Measurements from ENCODE around the gene EEF1G.

The EEF1G gene

GRCh38 chr11:62599069-62599696 lies 25.5 kb upstream of the EEF1G start (continued):
- TF ChIP-seq ZNF692 (tag by site-specific recombination; IDR thresholded peaks at IDR 0.05) = no peak
- TF ChIP-seq ZNF132 (tag by site-specific recombination; IDR thresholded peaks at IDR 0.05; ENCODE audit: borderline replicate concordance) = no peak
- TF ChIP-seq ZNF660 (tag by site-specific recombination; IDR thresholded peaks at IDR 0.05) = peak; percentile 82
- TF ChIP-seq, protein P1, sequence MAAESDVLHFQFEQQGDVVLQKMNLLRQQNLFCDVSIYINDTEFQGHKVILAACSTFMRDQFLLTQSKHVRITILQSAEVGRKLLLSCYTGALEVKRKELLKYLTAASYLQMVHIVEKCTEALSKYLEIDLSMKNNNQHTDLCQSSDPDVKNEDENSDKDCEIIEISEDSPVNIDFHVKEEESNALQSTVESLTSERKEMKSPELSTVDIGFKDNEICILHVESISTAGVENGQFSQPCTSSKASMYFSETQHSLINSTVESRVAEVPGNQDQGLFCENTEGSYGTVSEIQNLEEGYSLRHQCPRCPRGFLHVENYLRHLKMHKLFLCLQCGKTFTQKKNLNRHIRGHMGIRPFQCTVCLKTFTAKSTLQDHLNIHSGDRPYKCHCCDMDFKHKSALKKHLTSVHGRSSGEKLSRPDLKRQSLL (tag by site-specific recombination; IDR thresholded peaks at IDR 0.05) = no peak
- no peak for TF ChIP-seq TSHZ1 (tag by site-specific recombination; IDR thresholded peaks at IDR 0.05; ENCODE audit: borderline replicate concordance)
- no peak for TF ChIP-seq ZNF37A (tag by site-specific recombination; IDR thresholded peaks at IDR 0.05)
- no peak for TF ChIP-seq ZNF645 (tag by site-specific recombination; IDR thresholded peaks at IDR 0.05)
- no peak for TF ChIP-seq ZNF311 (tag by site-specific recombination; IDR thresholded peaks at IDR 0.05; ENCODE audit: borderline replicate concordance)
- TF ChIP-seq ZNF391 (tag by site-specific recombination; IDR thresholded peaks at IDR 0.05; ENCODE audit: borderline replicate concordance, low read depth) = no peak
- peak; percentile 87 for TF ChIP-seq PRDM1 (tag by site-specific recombination; IDR thresholded peaks at IDR 0.05)
- TF ChIP-seq ZFHX2 (tag by site-specific recombination; conservative IDR thresholded peaks at IDR 0.05) = 0 out of 2 replicates have a peak, but pooled peaks have one; percentile 7
- TF ChIP-seq, protein P2, sequence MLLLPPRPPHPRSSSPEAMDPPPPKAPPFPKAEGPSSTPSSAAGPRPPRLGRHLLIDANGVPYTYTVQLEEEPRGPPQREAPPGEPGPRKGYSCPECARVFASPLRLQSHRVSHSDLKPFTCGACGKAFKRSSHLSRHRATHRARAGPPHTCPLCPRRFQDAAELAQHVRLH (tag by site-specific recombination; IDR thresholded peaks at IDR 0.05) = 0 out of 2 replicates have a peak, but pooled peaks have one; percentile 41
- TF ChIP-seq ZIC2 (tag by site-specific recombination; IDR thresholded peaks at IDR 0.05) = no peak
- no peak for TF ChIP-seq ZNF843 (tag by site-specific recombination; IDR thresholded peaks at IDR 0.05)
- no peak for TF ChIP-seq SCRT2 (tag by site-specific recombination; IDR thresholded peaks at IDR 0.05)
- no peak for TF ChIP-seq ZNF292 (tag by site-specific recombination; IDR thresholded peaks at IDR 0.05; ENCODE audit: borderline replicate concordance, low read depth)
- no peak for TF ChIP-seq GFI1B (tag by site-specific recombination; IDR thresholded peaks at IDR 0.05)
- TF ChIP-seq MYNN (tag by site-specific recombination; IDR thresholded peaks at IDR 0.05; ENCODE audit: borderline replicate concordance) = no peak
- TF ChIP-seq ZSCAN5A (tag by site-specific recombination; IDR thresholded peaks at IDR 0.05) = no peak
- TF ChIP-seq ZFP69B (tag by site-specific recombination; IDR thresholded peaks at IDR 0.05) = no peak; the same call in 1 of the 2 replicates
- TF ChIP-seq ZNF514 (tag by site-specific recombination; IDR thresholded peaks at IDR 0.05) = no peak
- TF ChIP-seq ZBTB1 (tag by site-specific recombination; IDR thresholded peaks at IDR 0.05) = no peak
- no peak for TF ChIP-seq HIC1 (tag by site-specific recombination; IDR thresholded peaks at IDR 0.05)
- TF ChIP-seq SP3 (tag by site-specific recombination; IDR thresholded peaks at IDR 0.05) = peak; percentile 81
- no peak for TF ChIP-seq ZNF239 (tag by site-specific recombination; IDR thresholded peaks at IDR 0.05)
- TF ChIP-seq ZNF266 (tag by site-specific recombination; IDR thresholded peaks at IDR 0.05; ENCODE audit: low read depth) = no peak
- no peak for TF ChIP-seq ZNF350 (tag by site-specific recombination; IDR thresholded peaks at IDR 0.05)
- peak; percentile 92 for TF ChIP-seq SP2 (tag by site-specific recombination; IDR thresholded peaks at IDR 0.05)
- no peak for TF ChIP-seq ZNF510 (tag by site-specific recombination; IDR thresholded peaks at IDR 0.05; ENCODE audit: insufficient replicate concordance)
- no peak for TF ChIP-seq EGR2 (tag by site-specific recombination; IDR thresholded peaks at IDR 0.05; ENCODE audit: low read depth)
